Transverse colon (tissue), 4 donors: ENCODE results near the gene PRTFDC1. TPM values are rescaled to one million over a fixed set of nuclear protein-coding genes. Genes with fewer than 3 reads are reported as not detected.

Source experiments
- DNase-seq: peaks from one replicate; pipeline ENCODE4 v3.0.0-alpha.2; 2019
- H3K27ac ChIP-seq, 4 donors: fragments of 200-600 bp; sonication (generic); 2 replicates each; pipeline ENCODE4 v1.5.1; 2016 to 2018; ENCODE audit warnings: inconsistent platforms in 4 of 4
- H3K27me3 ChIP-seq: fragments of 200-600 bp; sonication (generic); 2 replicates; pipeline ENCODE4 v1.5.1; 2017; ENCODE audit warnings: inconsistent platforms
- H3K36me3 ChIP-seq, 4 donors: fragments of 200-600 bp; sonication (generic); 2 replicates each; pipeline ENCODE4 v1.5.1; 2017 to 2019; ENCODE audit warnings: inconsistent platforms in 4 of 4
- H3K4me1 ChIP-seq, 4 donors: fragments of 200-600 bp; sonication (generic); 2 replicates each; pipeline ENCODE4 v1.5.1; 2017 to 2020; ENCODE audit warnings: inconsistent platforms in 4 of 4
- H3K4me3 ChIP-seq, 4 donors: fragments of 200-600 bp; sonication (generic); 1 replicate in 1 of 4; 2 replicates in 3 of 4; pipeline versions ENCODE4 v1.5.1 to v1.6.1; 2017 to 2019; ENCODE audit warnings: inconsistent platforms in 4 of 4
- H3K9me3 ChIP-seq, 2 donors: fragments of 200-600 bp; sonication (generic); 2 replicates each; pipeline ENCODE4 v1.5.1; 2017 to 2019; ENCODE audit warnings: inconsistent platforms in 2 of 2
- CTCF ChIP-seq, 5 experiments: fragments of 200-600 bp in 3 of 5; fragments of 450-650 bp in 2 of 5; sonication (generic) in 3 of 5; IDR thresholded peaks; 1 replicate in 2 of 5; 2 replicates in 3 of 5; pipeline ENCODE4 v1.5.1; 2016 to 2017; ENCODE audit warnings: antibody characterized with exemption in 5 of 5, inconsistent platforms in 3 of 5, mild to moderate bottlenecking in 2 of 5, moderate library complexity in 1 of 5
- EP300 ChIP-seq: sonication (generic); formaldehyde crosslinking; IDR thresholded peaks from one replicate; pipeline ENCODE4 v1.6.1; 2017; ENCODE audit warnings: antibody characterized with exemption, low read depth
- POLR2A ChIP-seq: fragments of 450-650 bp; IDR thresholded peaks from one replicate; pipeline ENCODE4 v1.6.1; 2016; ENCODE audit warnings: antibody characterized with exemption, mild to moderate bottlenecking, moderate library complexity
- POLR2AphosphoS5 ChIP-seq, 3 donors: sonication (generic); formaldehyde crosslinking; IDR thresholded peaks; one replicate each; pipeline ENCODE4 v1.6.1; 2016; ENCODE audit warnings: antibody characterized with exemption in 3 of 3
- WGBS, 2 donors: methylation state at CpG; one replicate each; pipeline ENCODE4 v1.1.5; 2018; ENCODE audit warnings: low coverage in 1 of 2; 5-methylcytosine and 5-hydroxymethylcytosine counted together
- in situ Hi-C, 4 donors: fragments of 200-750 bp; cut with MboI; loops; one replicate each; pipeline versions ENCODE4 v1.15.0 to v1.15.1; 2017; ENCODE audit warnings: low sequenced_read_pairs in 3 of 4, low pct_ligation_motif_present in 1 of 4, low pct_unique_long_range_greater_than_20kb in 1 of 4
- intact Hi-C: fragments of 100-400 bp; cut with DNase I; formaldehyde crosslinking; loops from one replicate; pipeline ENCODE4 v1.15.1; 2023; ENCODE audit warnings: low total_unique reads
- total RNA-seq, 4 donors: library from RNA; depleted of rRNA; stranded (reverse); fragments of >200 nt; gene quantifications; one replicate each; pipeline ENCODE4 v1.1.0, GENCODE V29; 2016

PRTFDC1 gene
- total RNA-seq, 4 donors from 2014 or later: 0.80 to 6.7 (median 4.9) TPM; not detected in 1

DNA sequence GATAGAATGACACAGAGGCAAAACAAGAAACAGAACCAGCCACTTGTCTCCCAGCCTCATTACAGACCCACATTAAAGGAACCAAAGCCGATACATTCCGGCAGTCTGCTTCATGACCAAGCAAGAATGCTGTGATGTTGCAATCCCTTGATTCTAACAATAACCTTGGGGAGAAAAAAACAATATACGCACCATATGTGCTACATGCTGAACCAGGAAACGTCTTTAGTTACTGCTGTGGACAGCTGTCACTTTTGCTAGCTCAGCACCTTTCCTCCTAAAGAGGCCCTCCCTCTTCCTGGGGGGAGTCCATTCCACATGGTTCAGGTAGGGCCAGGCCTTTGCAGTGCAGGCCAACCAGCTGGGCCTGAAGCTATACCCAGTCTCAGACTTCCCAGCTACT lies 79.1 kb downstream of the PRTFDC1 start:
- H3K4me1 ChIP-seq: peaks cover 0 to 8% (median 5%) of the 10 kb centered on the region in 4 donors
- H3K27me3 ChIP-seq: no peaks in the 10 kb centered on the region
- intact Hi-C loops: no loop called here
- no peaks in the 10 kb centered on the region for H3K9me3 ChIP-seq
- in situ Hi-C loops: no loop called here
- no peak for DNase-seq
- no peak overlapping the region for H3K4me3 ChIP-seq
- peak overlapping the region in 2 of 4 donors; percentile 4 to 49 for H3K27ac ChIP-seq
- TF ChIP-seq EP300 (no peak), POLR2AphosphoS5 (IDR thresholded peaks at IDR 0.05) (peak in 1 of 3 donors; percentile 35), POLR2A (no peak), CTCF (IDR thresholded peaks at IDR 0.05) (no peak)
- no peaks in the 10 kb centered on the region for H3K36me3 ChIP-seq
- WGBS, 2 donors: 63 to 90% methylated on average over 3 to 4 of the region's 4 CpGs

GRCh38 chr10:24872790-24873182 lies 79.6 kb downstream of the PRTFDC1 start:
- TF ChIP-seq EP300: no peak
- H3K4me1 ChIP-seq: peaks cover 0 to 8% (median 5%) of the 10 kb centered on the region in 4 donors
- no peaks in the 10 kb centered on the region for H3K27me3 ChIP-seq
- H3K4me3 ChIP-seq: no peak overlapping the region
- H3K9me3 ChIP-seq: no peaks in the 10 kb centered on the region
- no peak for DNase-seq
- WGBS, 2 donors: 82 to 84% methylated on average over 3 of the region's 3 CpGs
- H3K27ac ChIP-seq: peak overlapping the region in 1 of 4 donors; percentile 4
- no peaks in the 10 kb centered on the region for H3K36me3 ChIP-seq
- in situ Hi-C loops: no loop called here
- intact Hi-C loops: no loop called here

DNA sequence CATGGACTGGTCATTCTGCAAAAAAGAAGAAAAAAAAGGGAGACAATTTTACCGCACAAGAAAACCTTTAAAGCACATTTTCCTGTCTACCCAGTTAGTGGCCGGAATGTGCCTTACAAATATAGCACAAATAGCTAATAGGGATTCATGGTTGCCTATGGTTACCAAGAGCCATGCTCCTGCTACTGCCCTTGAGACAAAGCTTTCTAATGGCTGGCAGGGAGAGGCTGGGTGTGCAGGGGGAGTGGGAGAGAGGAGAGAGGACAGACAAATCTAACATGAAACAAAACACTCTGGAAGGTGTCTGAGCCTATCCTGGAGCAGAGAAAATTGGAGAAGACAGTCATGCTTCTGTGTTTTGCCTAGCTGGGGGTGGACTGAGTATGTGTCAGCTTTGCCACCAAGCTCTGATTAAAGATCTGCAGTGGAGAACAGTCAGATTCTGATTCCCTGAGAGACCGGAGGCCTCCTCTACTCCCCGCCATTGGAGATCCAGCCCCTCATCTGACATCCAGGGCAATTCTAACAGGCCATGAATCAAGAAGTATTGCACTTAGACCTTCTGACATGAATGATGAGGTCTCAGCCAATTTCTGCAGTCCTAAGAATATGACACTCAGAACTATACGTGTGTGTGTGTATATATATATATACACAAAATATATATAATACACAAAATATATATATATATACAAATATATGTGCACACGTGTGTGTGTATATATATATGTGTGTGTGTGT lies 80.2 kb downstream of the PRTFDC1 start:
- WGBS, 2 donors: 84 to 100% methylated on average over 4 to 6 of the region's 6 CpGs
- no peaks in the 10 kb centered on the region for H3K27me3 ChIP-seq
- intact Hi-C loops: no loop called here

DNA sequence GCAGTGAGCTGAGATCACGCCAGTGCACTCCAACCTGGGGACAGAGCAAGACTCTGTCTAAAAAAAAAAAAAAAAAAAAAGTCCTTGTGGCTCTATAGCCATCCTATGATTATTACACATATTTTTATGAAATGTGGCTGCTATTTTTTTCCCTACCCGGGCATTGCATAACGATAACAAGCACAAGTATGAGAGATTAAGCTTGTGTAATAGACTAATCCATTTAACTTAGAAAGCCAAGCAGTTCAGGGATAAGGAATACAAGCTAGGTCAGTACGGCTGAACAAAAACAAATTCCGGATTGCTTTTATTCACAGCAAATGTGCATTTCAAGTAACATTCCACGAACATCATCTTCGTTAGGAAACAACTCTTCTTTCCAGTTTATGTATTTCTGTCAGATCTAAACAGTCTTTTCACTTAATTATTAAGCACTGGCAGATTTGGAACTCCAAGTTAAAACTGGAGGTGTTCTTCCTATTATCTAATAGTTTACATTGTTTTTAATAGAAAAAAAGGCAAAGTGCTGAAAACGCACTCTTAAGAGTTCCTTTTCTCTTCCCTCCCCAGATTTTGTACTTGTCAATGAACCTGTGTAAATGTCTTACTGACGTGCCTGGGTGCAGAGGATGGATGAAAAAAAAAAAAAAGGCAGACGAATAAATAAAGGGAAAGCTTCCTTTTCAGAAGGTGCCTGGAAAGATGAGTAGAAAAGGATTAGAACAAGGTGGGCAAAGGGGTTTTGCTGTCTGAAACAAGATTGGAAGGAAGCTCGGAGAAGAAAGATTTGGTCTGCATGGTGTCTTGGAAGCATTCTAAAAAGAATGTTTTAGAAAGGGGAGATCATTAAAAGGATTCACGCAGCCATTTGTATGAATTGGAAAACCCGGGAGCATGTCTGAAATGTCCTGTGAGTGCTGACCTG lies 81.1 kb downstream of the PRTFDC1 start:
- WGBS, 2 donors: 82 to 91% methylated on average over 11 to 13 of the region's 13 CpGs
- peaks cover 0 to 20% (median 10%) of the 10 kb centered on the region in 4 donors for H3K4me1 ChIP-seq
- no peak overlapping the region for H3K27ac ChIP-seq

More for the DNA sequence above, 80.2 kb downstream of the PRTFDC1 start:
- Histone ChIP-seq H3K27ac (no peak overlapping the region), H3K36me3 (no peaks in the 10 kb centered on the region), H3K4me1 (peaks cover 0 to 11% (median 8%) of the 10 kb centered on the region in 4 donors), H3K4me3 (no peak overlapping the region), H3K9me3 (no peaks in the 10 kb centered on the region)
- in situ Hi-C loops: no loop called here
- TF ChIP-seq POLR2AphosphoS5 (IDR thresholded peaks at IDR 0.05) (no peak), POLR2A (no peak), CTCF (IDR thresholded peaks at IDR 0.05) (no peak), EP300 (no peak)
- no peak for DNase-seq

More for the DNA sequence above, 81.1 kb downstream of the PRTFDC1 start:
- Histone ChIP-seq H3K4me3 (no peak overlapping the region), H3K36me3 (no peaks in the 10 kb centered on the region), H3K9me3 (no peaks in the 10 kb centered on the region), H3K27me3 (no peaks in the 10 kb centered on the region)
- TF ChIP-seq EP300 (no peak), POLR2A (no peak), CTCF (IDR thresholded peaks at IDR 0.05) (no peak), POLR2AphosphoS5 (IDR thresholded peaks at IDR 0.05) (no peak)
- no peak for DNase-seq
- in situ Hi-C loops (no loop called here), intact Hi-C loops (no loop called here)
